SK-N-MC (cell line): Measurements from ENCODE around the gene RTL10.

ENCODE experiments used
- EZH2 ChIP-seq: fragments of 200-600 bp; sonication (generic); IDR thresholded peaks from one replicate; pipeline ENCODE4 v1.6.1; 2017; ENCODE audit warnings: antibody characterized with exemption
- POLR2AphosphoS5 ChIP-seq: IDR thresholded peaks from 2 replicates; pipeline ENCODE4 v1.6.1; 2012; ENCODE audit warnings: mild to moderate bottlenecking, low read depth, low read length, borderline replicate concordance

DNA sequence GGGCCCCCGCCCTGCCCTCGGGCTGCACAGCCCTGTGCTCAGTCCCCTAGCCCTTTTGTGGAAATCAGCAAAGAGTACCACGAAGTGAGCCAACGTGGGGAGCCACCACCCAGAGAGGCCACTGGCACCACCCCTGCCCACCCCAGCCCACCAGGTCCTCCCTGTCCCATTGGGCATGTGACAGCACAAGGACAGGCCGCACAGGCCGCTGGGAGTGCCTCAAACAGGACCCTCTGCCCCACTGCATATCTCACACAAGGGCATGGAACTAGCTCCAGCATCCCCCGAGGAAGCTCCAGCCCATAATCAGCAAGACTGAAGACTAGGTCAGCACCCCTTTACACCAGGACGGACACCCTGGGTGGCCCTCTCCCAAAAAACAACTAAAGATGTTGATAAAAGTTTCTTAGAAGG, 29.7 kb downstream of the RTL10 start:
- TF ChIP-seq EZH2 (no peak), POLR2AphosphoS5 (no peak)
